Endometrial microvascular endothelial cells (primary cell): ENCODE results near the gene CFAP251. TPM values are rescaled to one million over a fixed set of nuclear protein-coding genes. Genes with fewer than 3 reads are reported as not detected.
"Not testable (repeated sequence)": the region's sequence is repeated elsewhere in the genome, so short reads cannot be mapped to it uniquely, and the experiment has no call there.

ENCODE experiments used
- in situ Hi-C: cut with HindIII; loops from 2 replicates; pipeline ENCODE4 v1.10.0; 2017; ENCODE audit warnings: low sequenced_read_pairs, low pct_unique_long_range_greater_than_20kb; ENCODE audit errors: inconsistent ontology term
- total RNA-seq: library from RNA; depleted of rRNA; stranded (reverse); fragments of >200 nt; gene quantifications from one replicate; pipeline ENCODE4 v1.2.3, GENCODE V29; 2015; ENCODE audit errors: inconsistent ontology term

CFAP251 gene
- total RNA-seq, 1 donor from 2014 or later = 0.37 TPM

DNA sequence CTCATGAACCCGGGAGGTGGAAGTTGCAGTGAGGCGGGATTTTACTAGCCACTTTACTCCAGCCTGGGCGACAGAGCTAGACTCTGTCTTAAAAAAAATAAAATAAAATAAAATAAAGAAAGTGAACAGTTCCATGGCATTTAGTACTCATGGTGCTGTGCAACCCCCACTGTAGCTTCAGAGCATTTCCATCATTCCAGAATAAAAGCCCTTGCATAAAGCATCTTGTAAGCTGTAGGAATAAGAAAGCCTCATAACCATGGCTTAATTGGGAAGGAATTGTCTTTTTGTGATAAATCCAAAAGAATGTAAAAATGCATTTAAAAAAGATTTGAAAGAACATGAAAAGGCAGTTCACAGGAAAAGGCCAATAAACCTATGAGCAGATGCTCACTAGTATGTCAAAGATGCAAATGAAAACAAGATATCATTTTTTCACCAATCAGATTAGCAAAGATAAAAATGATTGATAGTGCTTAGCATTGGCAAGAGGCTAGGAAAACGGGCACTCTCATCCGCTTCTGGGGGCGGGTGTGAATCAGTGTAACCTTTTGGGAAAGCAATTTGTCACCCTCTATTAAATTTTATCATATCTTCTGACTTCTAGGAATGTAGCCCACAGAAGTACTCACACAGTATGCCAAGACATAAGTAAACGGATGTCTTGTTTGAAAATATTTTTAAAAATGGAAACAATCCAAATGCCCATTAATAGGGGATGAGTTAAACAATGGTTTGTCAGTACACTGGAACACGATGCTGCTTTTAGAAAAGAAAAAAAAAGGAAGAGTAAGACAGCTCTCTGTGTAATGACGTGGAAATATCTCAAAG, 46.6 kb downstream of the CFAP251 start:
- in situ Hi-C loops = no loop called here

GRCh38 chr12:121966959-121967358, 48.6 kb downstream of the CFAP251 start:
- in situ Hi-C loops = no loop called here

GRCh38 chr12:121968876-121969275, 50.5 kb downstream of the CFAP251 start:
- in situ Hi-C loops = no loop called here

DNA sequence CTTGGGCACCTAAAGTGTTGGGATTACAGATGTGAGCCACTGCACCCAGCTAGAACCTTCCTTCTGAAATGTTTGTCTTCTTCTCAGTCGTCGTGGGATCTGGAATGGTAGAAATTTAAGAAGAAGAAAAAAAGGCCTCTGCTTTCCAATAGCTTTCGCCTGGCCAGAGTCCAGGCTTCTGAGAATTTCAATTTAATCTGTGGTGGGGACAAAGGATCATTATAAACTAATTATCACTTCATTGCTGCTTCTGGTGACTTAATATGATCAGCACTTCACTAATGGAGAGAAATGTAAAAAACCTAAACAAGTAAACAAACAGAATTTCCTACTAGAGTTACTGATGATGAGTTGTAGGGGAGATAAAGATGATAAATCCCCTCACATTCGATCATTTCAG, 51.3 kb downstream of the CFAP251 start:
- in situ Hi-C loops = no loop called here

DNA sequence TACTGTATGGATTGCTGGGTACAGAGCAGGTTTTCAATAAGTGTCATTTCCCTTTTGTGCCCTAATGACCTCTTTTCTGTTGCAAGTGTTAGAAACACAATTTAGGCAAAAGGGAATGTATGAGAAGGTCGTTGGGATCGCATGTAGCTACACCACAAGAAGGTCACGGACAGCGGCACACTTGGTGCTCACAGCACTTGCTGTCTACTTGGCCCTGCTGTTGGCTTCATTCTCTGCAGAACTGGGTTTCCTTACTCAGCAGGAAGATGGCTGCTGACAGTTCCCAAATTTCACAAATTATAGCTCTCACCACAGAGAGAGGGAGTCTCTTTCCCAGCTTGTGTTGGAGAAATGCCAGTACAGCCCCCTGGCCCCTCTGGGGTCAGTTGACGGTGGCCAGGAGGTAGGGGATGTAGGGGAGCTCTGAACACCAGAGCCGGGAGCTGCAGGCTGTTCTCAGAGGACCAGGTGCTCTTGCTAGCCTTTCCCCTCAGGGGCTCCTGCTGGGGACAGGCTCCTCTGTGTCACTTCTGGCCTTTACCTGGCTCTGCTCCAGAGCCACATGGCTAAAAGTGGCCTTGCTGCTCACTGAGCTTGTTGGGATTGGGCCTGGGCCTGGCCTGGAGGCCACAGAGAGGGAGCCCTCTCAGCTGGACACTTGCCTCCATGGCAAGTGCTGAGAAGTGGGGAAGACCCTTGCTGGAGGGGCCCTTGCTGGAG, 52.3 kb downstream of the CFAP251 start:
- in situ Hi-C loops = no loop called here

DNA sequence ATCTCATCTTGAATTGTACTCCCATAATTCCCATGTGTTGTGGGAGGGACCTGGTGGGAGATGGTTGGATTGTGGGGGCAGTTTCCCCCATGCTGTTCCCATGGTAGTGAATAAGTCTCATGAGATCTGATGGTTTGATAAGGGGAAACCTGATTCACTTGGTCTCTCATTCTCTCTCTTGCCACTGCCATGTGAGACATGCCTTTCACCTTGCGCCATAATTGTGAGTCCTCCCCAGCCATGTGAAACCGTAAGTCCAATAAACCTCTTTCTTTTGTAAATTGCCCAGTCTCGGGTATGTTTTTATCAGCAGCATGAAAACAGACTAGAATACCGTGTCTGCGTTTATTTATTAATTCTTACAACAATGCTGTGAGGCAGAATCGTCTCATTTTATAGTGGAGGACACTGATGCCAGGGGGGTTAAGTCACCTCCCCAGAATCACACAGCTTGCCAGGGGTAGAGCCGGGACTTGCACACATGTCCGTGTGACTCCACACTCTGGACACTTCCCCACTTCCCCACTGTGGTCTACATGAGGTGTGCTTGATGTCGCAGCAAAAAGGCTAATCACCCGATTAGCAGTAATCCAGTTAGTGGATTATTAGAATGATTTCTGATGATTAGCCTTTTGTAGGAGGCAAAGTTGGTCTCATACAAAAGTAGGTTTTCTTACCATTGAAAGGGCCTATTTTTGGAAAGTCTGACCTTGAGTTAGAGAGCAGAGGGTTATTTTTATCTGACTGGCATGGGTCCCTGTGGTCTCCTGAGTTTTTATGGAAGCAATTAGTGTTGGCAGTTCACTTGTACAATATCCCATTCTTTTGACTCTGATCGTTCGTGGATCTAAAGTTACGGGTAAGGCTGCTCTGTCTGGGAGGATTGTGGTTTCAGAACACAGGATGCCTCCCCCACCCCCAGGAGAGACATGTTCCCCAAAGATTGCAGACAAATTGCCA, 55.9 kb downstream of the CFAP251 start:
- in situ Hi-C loops = no loop called here

DNA sequence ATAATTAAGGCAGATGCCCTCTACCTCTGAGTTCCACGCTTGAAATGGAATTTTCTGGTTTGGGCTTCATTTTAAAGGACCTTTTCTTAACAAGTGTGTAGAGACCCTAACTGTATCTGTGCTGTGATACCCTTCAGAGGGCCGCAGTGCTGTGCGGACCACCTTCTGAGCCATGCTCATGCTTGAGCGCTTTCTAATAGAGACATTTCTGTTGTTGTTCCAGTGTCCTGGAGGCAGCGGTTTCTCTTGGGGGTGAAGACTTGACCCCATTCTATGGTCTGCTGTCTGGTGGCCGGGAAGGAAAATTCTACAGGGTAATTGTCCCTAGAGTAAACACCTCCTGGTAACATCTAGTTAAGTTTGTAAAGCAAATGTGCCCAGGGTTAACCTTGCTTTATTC, 56.6 kb downstream of the CFAP251 start:
- in situ Hi-C loops = no loop called here

DNA sequence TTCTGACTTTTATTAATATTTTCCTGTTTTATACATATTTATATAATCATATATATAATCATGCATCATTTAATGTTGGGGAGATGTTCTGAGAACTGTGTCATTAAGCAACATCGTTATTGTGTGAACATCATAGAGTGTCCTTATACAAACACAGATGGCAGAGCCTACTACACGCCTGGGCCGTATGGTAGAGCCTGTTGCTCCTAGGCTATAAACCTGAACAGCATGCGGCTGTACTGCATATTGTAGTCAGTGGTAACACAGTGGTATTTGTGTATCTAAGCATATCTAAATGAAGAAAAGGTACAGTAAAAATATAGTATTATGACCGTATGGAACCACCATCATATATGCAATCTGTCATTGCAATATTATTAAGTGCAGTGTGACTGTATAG, 58.6 kb downstream of the CFAP251 start:
- in situ Hi-C loops = no loop called here

DNA sequence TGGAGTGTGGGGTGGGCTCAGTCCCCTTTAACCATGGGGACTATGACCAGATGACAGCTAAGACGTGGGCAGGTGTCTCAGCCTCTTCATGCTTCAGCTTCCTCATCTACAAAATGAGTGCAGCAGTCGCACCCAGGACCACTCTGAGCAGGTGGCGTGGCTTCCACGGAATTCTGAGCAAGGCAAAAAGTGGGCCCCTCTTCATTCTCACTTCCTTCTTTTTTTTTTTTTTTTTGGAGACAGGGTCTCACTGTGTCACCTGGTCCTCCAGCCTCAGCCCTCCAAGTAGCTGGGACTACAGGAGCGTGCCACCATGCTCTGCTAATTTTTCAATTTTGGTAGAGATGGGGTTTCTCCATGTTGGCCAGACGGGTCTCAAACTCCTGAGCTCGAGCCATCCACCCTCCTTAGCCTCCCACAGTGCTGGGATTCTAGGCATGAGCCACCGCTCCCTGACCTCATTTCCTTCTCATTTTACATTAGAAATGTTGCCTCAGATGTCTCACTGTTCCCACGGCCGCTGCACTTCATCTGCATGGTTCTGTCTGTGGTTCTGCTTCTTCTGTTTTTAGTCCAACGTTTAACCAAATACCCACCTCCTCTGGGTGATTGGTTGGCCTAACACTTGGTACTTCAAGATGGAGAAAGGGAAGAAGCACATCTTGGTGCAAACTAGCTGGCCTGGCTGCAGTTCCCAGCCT, 61.9 kb downstream of the CFAP251 start:
- in situ Hi-C loops = no loop called here

- in situ Hi-C loops = no loop called here
Observed at GRCh38 chr12:121980892-121981272, 62.5 kb downstream of the CFAP251 start.

- in situ Hi-C loops = no loop called here
Observed at GRCh38 chr12:121981456-121981855, 63.1 kb downstream of the CFAP251 start.

GRCh38 chr12:121982950-121983349, 64.6 kb downstream of the CFAP251 start:
- in situ Hi-C loops = no loop called here

GRCh38 chr12:121983536-121984210, 65.3 kb downstream of the CFAP251 start:
- in situ Hi-C loops = no loop called here

DNA sequence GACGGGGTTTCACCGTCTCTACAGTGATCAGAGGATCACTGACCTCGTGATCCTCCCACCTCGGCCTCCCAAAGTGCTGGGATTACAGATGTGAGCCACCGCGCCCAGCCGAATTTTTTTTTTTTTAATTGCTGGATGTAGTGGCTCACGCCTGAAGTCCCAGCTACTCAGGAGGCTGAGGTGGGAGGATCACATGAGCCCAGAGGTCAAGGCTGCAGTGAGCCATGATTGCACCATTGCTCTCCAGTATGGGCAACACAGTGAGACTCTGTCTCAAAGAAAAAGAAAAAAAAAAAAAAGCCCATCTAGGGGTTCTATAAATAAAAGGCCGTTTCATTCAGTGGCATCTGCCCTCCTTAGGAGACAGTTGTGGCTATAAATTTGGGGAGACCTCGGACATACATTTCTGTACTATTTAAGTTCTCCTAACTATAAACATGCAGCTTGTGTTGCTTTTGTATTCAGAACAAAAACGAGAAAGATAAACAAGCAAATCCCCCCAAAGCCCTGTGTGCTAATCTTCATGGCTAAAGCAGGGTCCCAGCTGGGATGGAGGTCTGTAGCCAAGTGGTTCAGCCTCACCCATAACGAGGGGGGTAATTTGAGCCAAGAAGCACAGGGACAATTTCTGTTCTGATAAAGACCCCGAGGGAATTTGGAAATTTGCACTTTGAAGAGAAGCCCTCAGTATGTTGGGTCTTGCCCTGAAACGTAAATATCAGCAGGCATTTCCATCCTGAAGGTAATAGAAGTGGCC, 68.3 kb downstream of the CFAP251 start:
- in situ Hi-C loops = no loop called here

- in situ Hi-C loops = not testable (repeated sequence)
Observed at GRCh38 chr12:121988519-121988918, 70.1 kb downstream of the CFAP251 start.

GRCh38 chr12:121989276-121990113, 71.1 kb downstream of the CFAP251 start:
- in situ Hi-C loops = no loop called here
